Middle frontal gyrus (tissue), 1 donor: ENCODE data around the gene ACER1.
"Not testable (repeated sequence)": the region's sequence is repeated elsewhere in the genome, so short reads cannot be mapped to it uniquely, and the experiment has no call there.

Experiments
- DNase-seq: peaks from one replicate; pipeline ENCODE4 v3.0.0-alpha.2; 2015; ENCODE audit warnings: low spot score; ENCODE audit errors: extremely low spot score

ACER1 gene

GRCh38 chr19:6288737-6289136 is 44.7 kb downstream of the ACER1 start:
- no peak for DNase-seq

- DNase-seq, result no peak
Measured at GRCh38 chr19:6287269-6287885, 46.0 kb downstream of the ACER1 start.

GRCh38 chr19:6286676-6287075 is 46.7 kb downstream of the ACER1 start:
- no peak for DNase-seq

GRCh38 chr19:6282393-6282792 is 51.0 kb downstream of the ACER1 start:
- not testable (repeated sequence) for DNase-seq

- peak; percentile 94 for DNase-seq
Measured at GRCh38 chr19:6279931-6280591, 53.4 kb downstream of the ACER1 start, which contains the start of gene MLLT1. MLLT1 (minus strand) TSS chr19:6279975; CDS start chr19:6279784, 191 bp downstream.

GRCh38 chr19:6279620-6279930 is 53.8 kb downstream of the ACER1 start:
- no peak for DNase-seq

- no peak for DNase-seq
Measured at GRCh38 chr19:6278740-6279619, 54.4 kb downstream of the ACER1 start.

GRCh38 chr19:6278051-6278450 is 55.4 kb downstream of the ACER1 start:
- no peak for DNase-seq

- DNase-seq, result no peak
Measured at GRCh38 chr19:6276447-6276846, 57.0 kb downstream of the ACER1 start.

- DNase-seq, result no peak
Measured at GRCh38 chr19:6275170-6275744, 58.2 kb downstream of the ACER1 start.

- no peak for DNase-seq
Measured at GRCh38 chr19:6274756-6275155, 58.7 kb downstream of the ACER1 start.

- DNase-seq, result no peak
Measured at GRCh38 chr19:6273701-6274601, 59.5 kb downstream of the ACER1 start.

- DNase-seq, result no peak
Measured at GRCh38 chr19:6272913-6273600, 60.4 kb downstream of the ACER1 start.

GRCh38 chr19:6272411-6272791 is 61.0 kb downstream of the ACER1 start:
- DNase-seq, result no peak

GRCh38 chr19:6271721-6272410 is 61.5 kb downstream of the ACER1 start:
- peak; percentile 26 for DNase-seq

GRCh38 chr19:6271251-6271650 is 62.2 kb downstream of the ACER1 start:
- no peak for DNase-seq

GRCh38 chr19:6270822-6271221 is 62.6 kb downstream of the ACER1 start:
- DNase-seq, result no peak

- DNase-seq, result no peak
Measured at GRCh38 chr19:6270076-6270745, 63.2 kb downstream of the ACER1 start.
